Right atrium auricular region (tissue), 2 donors: Measurements from ENCODE around the gene FURIN. TPM values are rescaled to one million over a fixed set of nuclear protein-coding genes. Genes with fewer than 3 reads are reported as not detected.
A peak's percentile ranks its signal among the peaks of the same experiment; 100 is the strongest.

Source experiments
- DNase-seq: peaks from one replicate; pipeline ENCODE4 v3.0.0-alpha.2; 2019; ENCODE audit warnings: low spot score
- H3K27ac ChIP-seq, 2 donors: fragments of 200-600 bp; sonication (generic); 1 replicate in 1 of 2; 2 replicates in 1 of 2; pipeline ENCODE4 v1.5.1; 2016 to 2019
- H3K27me3 ChIP-seq, 2 donors: fragments of 200-600 bp; sonication (generic); one replicate each; pipeline versions ENCODE4 v1.5.1 to v1.6.0; 2017 to 2019
- H3K36me3 ChIP-seq: fragments of 200-600 bp; sonication (generic); one replicate; pipeline ENCODE4 v1.5.1; 2016
- H3K4me1 ChIP-seq, 2 donors: fragments of 200-600 bp; sonication (generic); one replicate each; pipeline versions ENCODE4 v1.5.1 to v1.6.0; 2017 to 2019
- H3K4me3 ChIP-seq, 2 donors: fragments of 200-600 bp; sonication (generic); 1 replicate in 1 of 2; 2 replicates in 1 of 2; pipeline ENCODE4 v1.5.1; 2017 to 2019; ENCODE audit warnings: mild to moderate bottlenecking in 1 of 2, moderate library complexity in 1 of 2
- H3K9me3 ChIP-seq, 2 donors: fragments of 200-600 bp; sonication (generic); one replicate each; pipeline ENCODE4 v1.5.1; 2019
- total RNA-seq, 2 donors: library from RNA; depleted of rRNA; stranded (reverse); fragments of >200 nt; gene quantifications; one replicate each; pipeline ENCODE4 v1.1.0, GENCODE V29; 2016
- TF ChIP-seq, protein P1 (sequence below), 2 donors: fragments of 200-600 bp; sonication (generic); IDR thresholded peaks; one replicate each; pipeline ENCODE4 v1.5.1; 2019; ENCODE audit warnings: antibody characterized with exemption in 2 of 2

FURIN gene
- total RNA-seq: 10 to 100 TPM; 57.1 to 82.8 TPM

DNA sequence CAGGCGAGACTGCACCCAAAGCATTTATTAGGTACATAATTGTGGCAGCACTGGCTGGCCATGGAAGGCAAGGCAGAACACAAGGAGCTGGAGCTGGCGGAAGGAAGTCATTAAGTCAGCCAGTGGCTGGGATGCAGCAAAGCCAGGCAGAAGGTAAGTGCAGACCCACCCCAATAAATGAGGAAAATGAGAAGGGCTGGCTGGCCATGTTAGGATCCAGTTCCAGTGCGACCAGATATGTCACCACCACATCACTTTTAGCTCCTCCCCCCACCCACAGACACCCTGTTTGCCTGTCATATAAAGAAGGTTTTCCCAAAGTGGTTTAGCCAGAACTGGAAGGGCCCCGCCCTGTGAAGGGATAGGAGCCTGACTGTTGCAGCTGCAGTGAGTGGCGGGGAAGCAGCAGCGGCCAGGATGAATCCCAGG, at the start of gene FURIN:
TSS of gene FURIN (plus strand) at position 328 of the 429 bp plus-strand sequence. CDS start 7,153 bp downstream, outside the sequence.
- H3K4me1 ChIP-seq: peaks cover 0 to 47% of the 10 kb centered on the region in 2 donors
- H3K27ac ChIP-seq: peak within 1 kb of the TSS; percentile 95 to 98
- no peaks in the 10 kb centered on the region for H3K27me3 ChIP-seq
- TF ChIP-seq, protein P1, sequence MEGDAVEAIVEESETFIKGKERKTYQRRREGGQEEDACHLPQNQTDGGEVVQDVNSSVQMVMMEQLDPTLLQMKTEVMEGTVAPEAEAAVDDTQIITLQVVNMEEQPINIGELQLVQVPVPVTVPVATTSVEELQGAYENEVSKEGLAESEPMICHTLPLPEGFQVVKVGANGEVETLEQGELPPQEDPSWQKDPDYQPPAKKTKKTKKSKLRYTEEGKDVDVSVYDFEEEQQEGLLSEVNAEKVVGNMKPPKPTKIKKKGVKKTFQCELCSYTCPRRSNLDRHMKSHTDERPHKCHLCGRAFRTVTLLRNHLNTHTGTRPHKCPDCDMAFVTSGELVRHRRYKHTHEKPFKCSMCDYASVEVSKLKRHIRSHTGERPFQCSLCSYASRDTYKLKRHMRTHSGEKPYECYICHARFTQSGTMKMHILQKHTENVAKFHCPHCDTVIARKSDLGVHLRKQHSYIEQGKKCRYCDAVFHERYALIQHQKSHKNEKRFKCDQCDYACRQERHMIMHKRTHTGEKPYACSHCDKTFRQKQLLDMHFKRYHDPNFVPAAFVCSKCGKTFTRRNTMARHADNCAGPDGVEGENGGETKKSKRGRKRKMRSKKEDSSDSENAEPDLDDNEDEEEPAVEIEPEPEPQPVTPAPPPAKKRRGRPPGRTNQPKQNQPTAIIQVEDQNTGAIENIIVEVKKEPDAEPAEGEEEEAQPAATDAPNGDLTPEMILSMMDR (IDR thresholded peaks at IDR 0.05): no peak
- DNase-seq: no peak
- no peaks in the 10 kb centered on the region for H3K36me3 ChIP-seq
- no peak within 1 kb of the TSS for H3K4me3 ChIP-seq
- H3K9me3 ChIP-seq: no peaks in the 10 kb centered on the region

DNA sequence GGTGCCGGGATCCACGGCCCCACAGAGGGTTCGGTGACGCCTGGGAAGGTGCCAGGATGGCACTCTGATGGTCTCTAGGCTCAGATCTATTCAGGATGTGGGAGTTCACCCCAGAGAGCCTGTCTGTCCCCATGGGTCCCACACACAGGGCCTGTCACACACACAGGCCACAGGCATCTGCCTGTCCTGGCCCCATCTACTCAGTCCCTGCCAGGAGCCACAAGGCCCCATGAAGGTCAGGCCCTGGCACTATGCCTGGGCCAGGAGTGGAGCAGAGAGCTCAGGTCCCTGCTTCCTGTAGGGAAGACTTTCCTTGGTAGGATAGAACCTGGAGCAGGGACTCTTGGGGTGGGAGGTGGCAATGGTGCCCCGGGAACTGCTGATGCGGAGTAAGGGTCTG, 49.0 kb upstream of the FURIN start:
- no peaks in the 10 kb centered on the region for H3K9me3 ChIP-seq
- no peak overlapping the region for H3K4me3 ChIP-seq
- H3K27ac ChIP-seq: no peak overlapping the region
- DNase-seq: no peak
- TF ChIP-seq, protein P1 (IDR thresholded peaks at IDR 0.05): no peak
- no peaks in the 10 kb centered on the region for H3K27me3 ChIP-seq
- peaks cover 0 to 15% of the 10 kb centered on the region in 2 donors for H3K4me1 ChIP-seq
- H3K36me3 ChIP-seq: no peaks in the 10 kb centered on the region

DNA sequence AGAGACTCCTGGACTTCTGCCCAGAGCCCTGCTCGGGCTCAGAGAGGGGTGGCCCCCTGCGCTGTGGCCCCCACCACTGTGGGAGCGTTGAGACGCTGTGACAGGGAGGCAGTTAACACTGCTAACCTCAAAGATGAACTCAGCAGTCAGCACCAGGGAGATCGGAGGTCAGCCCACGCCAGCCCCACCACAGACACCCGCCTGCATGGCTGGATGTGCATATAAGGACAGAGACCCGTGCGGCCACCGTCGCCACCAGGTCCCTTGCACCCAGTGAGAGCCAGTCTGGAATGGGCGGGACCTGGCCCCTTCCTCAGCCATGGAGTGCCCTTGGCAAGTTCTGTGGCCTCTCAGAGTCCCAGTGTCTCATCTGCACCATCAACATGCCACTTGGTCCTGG, 48.5 kb upstream of the FURIN start:
- Histone ChIP-seq H3K4me3 (no peak overlapping the region), H3K27ac (no peak overlapping the region), H3K9me3 (no peaks in the 10 kb centered on the region), H3K27me3 (no peaks in the 10 kb centered on the region), H3K4me1 (peaks cover 0 to 15% of the 10 kb centered on the region in 2 donors), H3K36me3 (no peaks in the 10 kb centered on the region)
- TF ChIP-seq, protein P1 (IDR thresholded peaks at IDR 0.05): no peak
- no peak for DNase-seq

DNA sequence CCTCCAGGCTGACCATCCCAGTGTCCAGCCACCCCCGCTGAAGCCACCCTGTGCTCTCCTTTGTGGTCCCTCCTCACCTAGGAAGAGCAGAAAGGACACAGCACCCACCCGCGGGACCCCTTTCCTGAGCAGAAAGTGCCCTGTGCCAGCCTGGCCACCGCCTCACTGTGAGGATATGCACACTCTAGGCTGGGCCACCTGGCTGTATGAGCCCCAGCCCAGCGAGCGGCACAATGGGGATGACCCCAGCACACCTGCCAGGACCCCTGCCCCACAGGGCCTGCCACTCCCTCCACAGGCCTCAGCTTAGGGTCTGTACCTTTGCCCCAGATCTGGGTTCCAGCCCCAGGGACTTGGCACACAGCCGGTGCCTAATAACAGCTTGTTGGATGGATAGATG, 47.9 kb upstream of the FURIN start:
- Histone ChIP-seq H3K27ac (no peak overlapping the region), H3K36me3 (no peaks in the 10 kb centered on the region), H3K4me3 (no peak overlapping the region)

DNA sequence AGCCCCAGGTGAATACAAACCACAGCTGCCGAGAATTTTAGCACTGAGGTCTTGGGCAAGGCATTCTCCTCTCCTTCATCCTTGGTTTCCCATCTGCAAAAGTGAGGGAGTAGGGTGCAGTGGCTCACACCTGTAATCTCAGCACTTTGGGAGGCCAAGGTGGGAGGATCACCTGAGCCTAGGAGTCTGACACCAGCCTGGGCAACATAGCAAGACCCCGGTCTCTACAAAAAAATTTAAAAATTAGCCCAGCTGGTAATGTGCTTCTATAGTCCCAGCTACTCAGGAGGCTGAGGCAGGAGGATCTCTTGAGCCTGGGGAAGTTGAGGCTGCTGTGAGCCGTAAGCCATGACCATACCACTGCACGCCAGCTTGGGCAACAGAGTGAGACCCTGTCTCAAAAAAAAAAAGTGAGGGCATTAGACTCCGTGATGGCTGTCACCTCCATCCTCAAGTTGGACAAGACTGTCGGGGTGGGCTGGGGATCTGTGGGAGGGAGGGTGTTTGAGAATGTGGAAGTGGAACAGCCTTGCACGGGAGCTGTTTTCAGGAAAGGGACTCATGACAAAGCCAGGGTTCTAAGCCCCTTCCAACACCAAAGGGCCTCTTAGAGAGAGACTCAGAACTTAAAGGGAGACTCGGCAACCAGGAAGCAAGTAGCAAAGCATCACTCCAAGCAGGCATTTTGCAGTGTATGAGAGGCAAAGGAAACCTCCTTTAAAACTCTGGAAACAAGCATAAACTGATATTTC, 46.0 kb upstream of the FURIN start:
- Histone ChIP-seq H3K9me3 (no peaks in the 10 kb centered on the region), H3K4me3 (no peak overlapping the region), H3K4me1 (peaks cover 0 to 15% of the 10 kb centered on the region in 2 donors), H3K27ac (no peak overlapping the region), H3K27me3 (no peaks in the 10 kb centered on the region), H3K36me3 (no peaks in the 10 kb centered on the region)
- no peak for DNase-seq
- TF ChIP-seq, protein P1 (IDR thresholded peaks at IDR 0.05): no peak

More for the DNA sequence above, 47.9 kb upstream of the FURIN start:
- Histone ChIP-seq H3K9me3 (no peaks in the 10 kb centered on the region), H3K27me3 (no peaks in the 10 kb centered on the region), H3K4me1 (peaks cover 0 to 15% of the 10 kb centered on the region in 2 donors)
- TF ChIP-seq, protein P1 (IDR thresholded peaks at IDR 0.05): no peak
- no peak for DNase-seq
